B cell (primary cell): ENCODE data around the gene HS6ST3.
"Not testable (repeated sequence)": the region's sequence is repeated elsewhere in the genome, so short reads cannot be mapped to it uniquely, and the experiment has no call there.

Experiments
- CTCF ChIP-seq: fragments of 200-600 bp; IDR thresholded peaks from one replicate; pipeline ENCODE4 v1.8.0; 2022; ENCODE audit warnings: antibody characterized with exemption, mild to moderate bottlenecking
- EZH2 ChIP-seq: IDR thresholded peaks from 2 replicates; pipeline ENCODE4 v1.6.1; 2012; ENCODE audit warnings: borderline replicate concordance, low read depth, mild to moderate bottlenecking, moderate library complexity, low read length; ENCODE audit not compliant: insufficient read depth, poor library complexity, severe bottlenecking

- not testable (repeated sequence) for TF ChIP-seq CTCF, EZH2
Measured at GRCh38 chr13:96778302-96778701, 688.4 kb downstream of the HS6ST3 start.
